Measurements from ENCODE around the gene ITGAD.

The ITGAD gene

GRCh38 chr16:31459687-31460581, 66.8 kb downstream of the ITGAD start:
- DNase-seq (ENCODE audit: low read depth) = peak; percentile 99

GRCh38 chr16:31460582-31461002, 67.5 kb downstream of the ITGAD start:
- peak; percentile 92 for DNase-seq (ENCODE audit: low read depth)

GRCh38 chr16:31461201-31461920, 68.2 kb downstream of the ITGAD start:
- DNase-seq (ENCODE audit: low read depth) = no peak

GRCh38 chr16:31461921-31462804, 69.0 kb downstream of the ITGAD start:
- DNase-seq (ENCODE audit: low read depth) = no peak

- DNase-seq (ENCODE audit: low read depth) = no peak
Observed at GRCh38 chr16:31464348-31464769, 71.2 kb downstream of the ITGAD start.

- no peak for DNase-seq (ENCODE audit: low read depth)
Observed at GRCh38 chr16:31464781-31465260, 71.7 kb downstream of the ITGAD start.

- DNase-seq (ENCODE audit: low read depth) = no peak
Observed at GRCh38 chr16:31465788-31466370, 72.7 kb downstream of the ITGAD start.

- DNase-seq (ENCODE audit: low read depth) = no peak
Observed at GRCh38 chr16:31466381-31466841, 73.3 kb downstream of the ITGAD start.

GRCh38 chr16:31467151-31467773, 74.1 kb downstream of the ITGAD start:
- no peak for DNase-seq (ENCODE audit: low read depth)

GRCh38 chr16:31467858-31468257, 74.7 kb downstream of the ITGAD start:
- DNase-seq (ENCODE audit: low read depth) = no peak

- no peak for DNase-seq (ENCODE audit: low read depth)
Observed at GRCh38 chr16:31470615-31471014, 77.5 kb downstream of the ITGAD start.

GRCh38 chr16:31471241-31471874, 78.2 kb downstream of the ITGAD start:
- DNase-seq (ENCODE audit: low read depth) = no peak

GRCh38 chr16:31471875-31472708, 79.0 kb downstream of the ITGAD start, which contains the start of gene TGFB1I1:
TSS of gene TGFB1I1 (plus strand) at chr16:31472152. CDS start at chr16:31472189, 37 bp downstream.
- DNase-seq (ENCODE audit: low read depth) = peak; percentile 87

GRCh38 chr16:31472709-31473203, 79.6 kb downstream of the ITGAD start:
- peak; percentile 92 for DNase-seq (ENCODE audit: low read depth)

- no peak for DNase-seq (ENCODE audit: low read depth)
Observed at GRCh38 chr16:31473264-31473984, 80.3 kb downstream of the ITGAD start.

GRCh38 chr16:31474173-31474714, 81.1 kb downstream of the ITGAD start:
- peak; percentile 53 for DNase-seq (ENCODE audit: low read depth)

GRCh38 chr16:31474773-31475738, 81.9 kb downstream of the ITGAD start:
- no peak for DNase-seq (ENCODE audit: low read depth)

Data from fibroblast of gingiva (primary cell).